Measurements from ENCODE around the gene CCDC187.

CCDC187 gene

DNA sequence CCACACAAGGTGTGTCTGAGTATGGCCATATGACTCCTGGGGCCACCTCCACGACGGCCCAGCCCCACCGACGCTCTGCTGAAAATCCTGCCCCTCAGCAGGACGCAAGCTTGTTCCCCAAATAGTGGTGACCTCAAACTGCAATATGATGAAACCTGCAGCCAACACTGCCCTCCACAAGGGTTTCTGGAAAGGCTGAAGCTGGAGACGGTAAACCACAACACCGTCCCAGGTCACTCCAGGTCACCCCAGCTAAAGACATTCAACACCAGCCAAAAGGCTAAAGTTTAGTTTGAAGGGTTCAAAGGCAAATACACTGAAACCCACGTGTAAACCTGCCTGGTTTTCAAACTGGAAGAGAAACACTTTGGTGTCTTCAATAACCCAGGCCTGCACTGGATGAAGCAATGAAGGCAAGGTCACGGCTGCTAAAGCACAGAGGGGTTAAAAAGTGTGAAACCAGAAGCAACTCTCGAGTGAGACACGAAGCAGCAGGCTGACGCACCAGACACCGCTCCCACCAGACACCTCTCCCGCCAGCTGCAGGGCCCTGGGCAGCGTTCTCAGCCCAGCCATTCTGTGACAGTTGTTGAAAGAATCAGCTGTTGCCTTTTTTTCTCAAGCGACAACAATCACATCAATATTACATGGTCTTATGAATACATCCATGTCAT is 97.2 kb downstream of the CCDC187 start:
- Histone ChIP-seq H3K27me3 (ENCODE audit: control insufficient read depth, low read length) (peaks cover 6% of the 10 kb centered on the region; the same call in 1 of the 2 replicates), H3K4me3 (ENCODE audit: low read length) (no peak overlapping the region), H3K9me2 (replicated peaks; ENCODE audit: control insufficient read depth, low read length) (no peaks in the 10 kb centered on the region), H3K9me3 (ENCODE audit: control insufficient read depth, insufficient read depth, low read length) (no peaks in the 10 kb centered on the region), H4K20me1 (ENCODE audit: control insufficient read depth, insufficient read depth, low read depth, low read length) (peaks cover 23% of the 10 kb centered on the region; the same call in 1 of the 2 replicates), H3K79me2 (ENCODE audit: control insufficient read depth, low read length) (no peaks in the 10 kb centered on the region), H3F3A (ENCODE audit: control insufficient read depth, insufficient read depth) (peaks cover 16% of the 10 kb centered on the region), H3K36me3 (ENCODE audit: control insufficient read depth, low read length) (peaks cover 59% of the 10 kb centered on the region), H3K27ac (ENCODE audit: low read depth, low read length) (no peak overlapping the region), H3K4me2 (ENCODE audit: low read length) (no peak overlapping the region), H3K4me1 (ENCODE audit: control insufficient read depth, low read length) (peaks cover 6% of the 10 kb centered on the region)
- TF ChIP-seq, protein P1, sequence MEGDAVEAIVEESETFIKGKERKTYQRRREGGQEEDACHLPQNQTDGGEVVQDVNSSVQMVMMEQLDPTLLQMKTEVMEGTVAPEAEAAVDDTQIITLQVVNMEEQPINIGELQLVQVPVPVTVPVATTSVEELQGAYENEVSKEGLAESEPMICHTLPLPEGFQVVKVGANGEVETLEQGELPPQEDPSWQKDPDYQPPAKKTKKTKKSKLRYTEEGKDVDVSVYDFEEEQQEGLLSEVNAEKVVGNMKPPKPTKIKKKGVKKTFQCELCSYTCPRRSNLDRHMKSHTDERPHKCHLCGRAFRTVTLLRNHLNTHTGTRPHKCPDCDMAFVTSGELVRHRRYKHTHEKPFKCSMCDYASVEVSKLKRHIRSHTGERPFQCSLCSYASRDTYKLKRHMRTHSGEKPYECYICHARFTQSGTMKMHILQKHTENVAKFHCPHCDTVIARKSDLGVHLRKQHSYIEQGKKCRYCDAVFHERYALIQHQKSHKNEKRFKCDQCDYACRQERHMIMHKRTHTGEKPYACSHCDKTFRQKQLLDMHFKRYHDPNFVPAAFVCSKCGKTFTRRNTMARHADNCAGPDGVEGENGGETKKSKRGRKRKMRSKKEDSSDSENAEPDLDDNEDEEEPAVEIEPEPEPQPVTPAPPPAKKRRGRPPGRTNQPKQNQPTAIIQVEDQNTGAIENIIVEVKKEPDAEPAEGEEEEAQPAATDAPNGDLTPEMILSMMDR (IDR thresholded peaks at IDR 0.05; ENCODE audit: low read depth, low read length, poor library complexity, severe bottlenecking) = no peak
- TF ChIP-seq EZH2phosphoT487 (IDR thresholded peaks at IDR 0.05; ENCODE audit: borderline replicate concordance, low read length) = no peak

DNA sequence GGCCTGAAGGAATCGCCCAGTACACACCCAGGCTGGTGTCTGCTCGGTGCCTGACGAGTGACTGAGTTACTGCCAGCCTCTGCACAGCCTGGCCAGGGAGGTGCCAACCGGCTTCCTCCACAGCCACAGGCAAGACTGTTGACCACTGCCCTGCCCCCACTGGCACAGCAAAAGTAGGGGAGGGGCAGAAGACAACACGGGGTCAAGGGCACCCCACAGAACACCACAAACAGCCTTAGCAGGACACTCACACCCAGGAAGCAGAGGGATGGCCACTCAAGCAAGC is 98.2 kb downstream of the CCDC187 start:
- Histone ChIP-seq H3K4me1 (ENCODE audit: control insufficient read depth, low read length) (peaks cover 5% of the 10 kb centered on the region; the same call in 1 of the 2 replicates), H3K27ac (ENCODE audit: low read depth, low read length) (no peak overlapping the region), H3K9me2 (replicated peaks; ENCODE audit: control insufficient read depth, low read length) (no peaks in the 10 kb centered on the region), H3K4me2 (ENCODE audit: low read length) (no peak overlapping the region), H3K36me3 (ENCODE audit: control insufficient read depth, low read length) (peaks cover 48% of the 10 kb centered on the region), H3K27me3 (ENCODE audit: control insufficient read depth, low read length) (peaks cover 6% of the 10 kb centered on the region; the same call in 1 of the 2 replicates), H3K9me3 (ENCODE audit: control insufficient read depth, insufficient read depth, low read length) (no peaks in the 10 kb centered on the region), H3K79me2 (ENCODE audit: control insufficient read depth, low read length) (no peaks in the 10 kb centered on the region), H4K20me1 (ENCODE audit: control insufficient read depth, insufficient read depth, low read depth, low read length) (peaks cover 23% of the 10 kb centered on the region; the same call in 1 of the 2 replicates), H3K4me3 (ENCODE audit: low read length) (no peak overlapping the region), H3F3A (ENCODE audit: control insufficient read depth, insufficient read depth) (peaks cover 14% of the 10 kb centered on the region)
- no peak for TF ChIP-seq EZH2phosphoT487 (IDR thresholded peaks at IDR 0.05; ENCODE audit: borderline replicate concordance, low read length)
- TF ChIP-seq, protein P1 (IDR thresholded peaks at IDR 0.05; ENCODE audit: low read depth, low read length, poor library complexity, severe bottlenecking) = no peak

DNA sequence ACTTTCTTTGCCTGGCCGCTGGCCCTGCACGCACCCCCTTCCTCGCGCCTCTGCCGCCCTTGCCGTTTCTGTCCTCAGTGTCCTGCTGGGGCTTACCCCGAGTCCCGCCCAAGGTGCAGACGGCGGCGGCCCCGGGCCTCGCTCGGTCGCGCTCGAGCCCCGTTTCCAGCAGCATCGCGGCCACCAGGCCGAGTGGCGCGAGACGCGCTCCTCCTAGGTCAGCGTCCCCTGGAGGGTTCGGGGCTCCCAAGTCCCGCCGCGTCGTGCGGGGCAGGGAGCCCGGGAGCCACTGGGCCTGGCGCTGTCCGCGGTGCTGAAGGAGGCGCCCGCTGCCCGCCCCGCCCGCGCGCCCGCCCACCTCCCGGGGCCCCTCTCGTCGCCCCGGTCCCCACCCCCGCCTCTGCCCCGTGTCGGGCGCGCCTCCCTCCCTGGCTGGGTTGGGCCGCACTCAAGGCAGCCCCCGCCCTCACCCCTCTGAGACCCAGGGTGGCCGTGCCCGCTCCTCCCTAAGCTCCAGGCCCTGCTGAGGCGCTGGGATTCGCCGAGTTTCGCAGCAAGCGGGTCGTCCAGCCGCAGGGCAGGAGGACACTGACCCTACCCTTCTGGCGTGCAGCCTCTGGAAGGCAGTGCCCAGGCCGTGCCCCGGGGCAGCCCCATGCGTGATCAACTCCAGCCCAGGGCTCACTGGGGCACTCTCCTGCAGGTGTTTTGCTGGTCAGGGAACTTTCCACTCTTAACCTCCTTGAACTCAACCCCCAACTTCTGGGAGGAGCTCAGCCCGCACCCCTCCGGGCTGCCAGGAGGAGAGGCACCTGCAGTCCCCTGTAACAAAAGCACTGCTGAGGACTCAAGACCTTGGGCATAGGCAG is 98.8 kb downstream of the CCDC187 start, which contains the start of gene LHX3:
Gene LHX3 (minus strand): TSS at position 291 of the 869 bp plus-strand sequence. CDS start 116 bp downstream, at position 175.
- no peaks in the 10 kb centered on the region for H3K9me2 ChIP-seq (replicated peaks; ENCODE audit: control insufficient read depth, low read length)
- H3F3A ChIP-seq (ENCODE audit: control insufficient read depth, insufficient read depth) = peaks cover 12% of the 10 kb centered on the region
- no peak for TF ChIP-seq EZH2phosphoT487 (IDR thresholded peaks at IDR 0.05; ENCODE audit: borderline replicate concordance, low read length)
- TF ChIP-seq, protein P1 (IDR thresholded peaks at IDR 0.05; ENCODE audit: low read depth, low read length, poor library complexity, severe bottlenecking) = no peak
- H3K36me3 ChIP-seq (ENCODE audit: control insufficient read depth, low read length) = peaks cover 43% of the 10 kb centered on the region
- H3K4me2 ChIP-seq (ENCODE audit: low read length) = no peak within 1 kb of the TSS
- H3K79me2 ChIP-seq (ENCODE audit: control insufficient read depth, low read length) = no peaks in the 10 kb centered on the region
- H3K27ac ChIP-seq (ENCODE audit: low read depth, low read length) = no peak within 1 kb of the TSS
- H3K4me1 ChIP-seq (ENCODE audit: control insufficient read depth, low read length) = peaks cover 5% of the 10 kb centered on the region; the same call in 1 of the 2 replicates
- no peak within 1 kb of the TSS for H3K4me3 ChIP-seq (ENCODE audit: low read length)
- H4K20me1 ChIP-seq (ENCODE audit: control insufficient read depth, insufficient read depth, low read depth, low read length) = peaks cover 23% of the 10 kb centered on the region; the same call in 1 of the 2 replicates
- no peaks in the 10 kb centered on the region for H3K9me3 ChIP-seq (ENCODE audit: control insufficient read depth, insufficient read depth, low read length)
- peaks cover 6% of the 10 kb centered on the region; the same call in 1 of the 2 replicates for H3K27me3 ChIP-seq (ENCODE audit: control insufficient read depth, low read length)
